SJSA1 (cell line): ENCODE results near the gene XPR1. TPM values are rescaled to one million over a fixed set of nuclear protein-coding genes. Genes with fewer than 3 reads are reported as not detected.
"Not testable (repeated sequence)": the region's sequence is repeated elsewhere in the genome, so short reads cannot be mapped to it uniquely, and the experiment has no call there.

Experiments used
- DNase-seq, 2 experiments: peaks; one replicate each; pipeline ENCODE4 v3.0.0-alpha.2; 2015 to 2020; ENCODE audit warnings: low spot score in 2 of 2, low read depth in 1 of 2
- H3K27ac ChIP-seq: fragments of 250-450 bp; sonication (Bioruptor Pico); 2 replicates; pipeline ENCODE4 v1.5.1; 2020; ENCODE audit warnings: mild to moderate bottlenecking, moderate library complexity
- H3K27me3 ChIP-seq: fragments of 250-450 bp; sonication (Bioruptor Pico); replicated peaks from 2 replicates; pipeline ENCODE4 v1.5.1; 2020; ENCODE audit warnings: mild to moderate bottlenecking, moderate library complexity
- H3K36me3 ChIP-seq: fragments of 250-450 bp; sonication (Bioruptor Pico); 2 replicates; pipeline ENCODE4 v1.5.1; 2020; ENCODE audit warnings: mild to moderate bottlenecking
- H3K4me1 ChIP-seq: fragments of 250-450 bp; sonication (Bioruptor Pico); replicated peaks from 2 replicates; pipeline ENCODE4 v1.6.1; 2021; ENCODE audit warnings: mild to moderate bottlenecking
- H3K4me3 ChIP-seq: fragments of 250-450 bp; sonication (Bioruptor Pico); 2 replicates; pipeline ENCODE4 v1.5.1; 2020; ENCODE audit warnings: mild to moderate bottlenecking
- H3K9me3 ChIP-seq: fragments of 250-450 bp; sonication (Bioruptor Pico); replicated peaks from 2 replicates; pipeline ENCODE4 v1.5.1; 2020; ENCODE audit warnings: mild to moderate bottlenecking
- total RNA-seq: library from RNA; depleted of rRNA; stranded (reverse); fragments of >200 nt; shearing (Covaris generic); gene quantifications from 2 replicates; pipeline ENCODE4 v1.2.3, GENCODE V29; 2014

Gene XPR1
- total RNA-seq, 1 experiment from 2014 or later, result 19.6 TPM

GRCh38 chr1:180841415-180841814 lies 209.6 kb downstream of the XPR1 start:
- Histone ChIP-seq H3K9me3 (no peaks in the 10 kb centered on the region), H3K27me3 (no peaks in the 10 kb centered on the region), H3K4me3 (no peak overlapping the region), H3K36me3 (no peaks in the 10 kb centered on the region), H3K27ac (no peak overlapping the region), H3K4me1 (no peaks in the 10 kb centered on the region)
- DNase-seq, result no peak

DNA sequence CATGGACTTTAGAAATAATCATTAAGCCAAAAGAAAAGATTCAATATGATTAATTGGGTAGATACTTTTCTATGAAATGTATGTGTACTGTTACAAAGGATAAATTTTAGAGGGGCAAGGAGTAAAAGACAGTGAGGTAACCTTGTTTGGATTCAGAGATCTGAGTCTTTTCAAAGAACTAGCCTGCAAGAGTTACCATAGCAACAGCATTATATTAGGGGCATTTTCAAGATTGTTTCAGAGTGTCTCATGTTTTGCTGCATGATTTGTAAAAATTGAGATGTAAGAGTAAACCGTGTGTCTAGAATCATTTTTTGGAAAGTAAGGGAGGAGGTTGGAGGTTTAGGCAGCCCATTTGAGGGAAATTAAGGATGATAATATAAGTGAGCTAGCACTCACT lies 210.2 kb downstream of the XPR1 start:
- no peak overlapping the region for H3K27ac ChIP-seq
- no peaks in the 10 kb centered on the region for H3K9me3 ChIP-seq
- H3K4me3 ChIP-seq, result no peak overlapping the region
- DNase-seq, result no peak
- no peaks in the 10 kb centered on the region for H3K27me3 ChIP-seq
- H3K4me1 ChIP-seq, result no peaks in the 10 kb centered on the region
- no peaks in the 10 kb centered on the region for H3K36me3 ChIP-seq

GRCh38 chr1:180842491-180843275 lies 210.9 kb downstream of the XPR1 start:
- DNase-seq, result no peak

DNA sequence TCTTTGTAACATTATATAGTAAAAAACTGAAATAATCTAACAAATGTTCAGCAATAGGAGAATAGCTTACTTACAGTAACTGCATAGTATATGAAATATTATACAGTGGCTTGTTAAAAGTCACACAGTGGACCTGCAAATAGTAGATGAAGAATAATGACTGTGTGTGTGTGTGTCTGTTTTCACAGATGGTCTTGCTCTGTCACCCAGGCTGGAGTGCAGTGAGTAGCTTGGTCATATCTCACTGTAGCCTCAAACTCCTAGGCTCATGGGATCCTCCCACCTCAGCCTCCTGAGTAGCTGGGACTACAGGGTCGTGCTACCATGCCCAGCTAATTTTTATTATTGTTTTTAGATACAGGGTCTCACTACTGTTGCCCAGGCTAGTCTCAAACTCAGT lies 213.5 kb downstream of the XPR1 start:
- DNase-seq, result no peak
- Histone ChIP-seq H3K27ac (no peak overlapping the region), H3K36me3 (no peaks in the 10 kb centered on the region), H3K9me3 (no peaks in the 10 kb centered on the region), H3K27me3 (no peaks in the 10 kb centered on the region), H3K4me3 (no peak overlapping the region), H3K4me1 (no peaks in the 10 kb centered on the region)

More at GRCh38 chr1:180842491-180843275, 210.9 kb downstream of the XPR1 start:
- Histone ChIP-seq H3K9me3 (no peaks in the 10 kb centered on the region), H3K4me3 (no peak overlapping the region), H3K27me3 (no peaks in the 10 kb centered on the region), H3K4me1 (no peaks in the 10 kb centered on the region), H3K36me3 (no peaks in the 10 kb centered on the region), H3K27ac (no peak overlapping the region)

DNA sequence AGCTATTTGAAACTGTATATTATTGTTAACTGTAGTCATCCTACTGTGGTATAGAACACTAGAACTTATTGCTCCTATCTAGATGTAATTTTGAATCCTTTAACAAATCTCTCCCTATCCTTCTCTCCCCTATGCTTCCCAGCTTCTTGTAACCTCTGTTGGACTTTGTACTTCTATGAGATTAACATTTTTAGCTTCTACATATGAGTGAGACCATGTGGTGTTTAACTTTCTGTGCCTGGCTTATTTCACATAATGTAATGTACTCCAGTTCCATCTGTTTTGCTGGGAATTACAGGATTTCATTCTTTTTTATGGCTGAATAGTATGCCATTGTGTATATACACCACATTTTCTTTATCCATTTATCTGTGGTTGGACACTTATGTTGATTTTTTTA lies 216.4 kb downstream of the XPR1 start:
- Histone ChIP-seq H3K4me3 (no peak overlapping the region), H3K4me1 (no peaks in the 10 kb centered on the region), H3K27me3 (no peaks in the 10 kb centered on the region), H3K36me3 (no peaks in the 10 kb centered on the region), H3K9me3 (no peaks in the 10 kb centered on the region), H3K27ac (no peak overlapping the region)
- no peak for DNase-seq

DNA sequence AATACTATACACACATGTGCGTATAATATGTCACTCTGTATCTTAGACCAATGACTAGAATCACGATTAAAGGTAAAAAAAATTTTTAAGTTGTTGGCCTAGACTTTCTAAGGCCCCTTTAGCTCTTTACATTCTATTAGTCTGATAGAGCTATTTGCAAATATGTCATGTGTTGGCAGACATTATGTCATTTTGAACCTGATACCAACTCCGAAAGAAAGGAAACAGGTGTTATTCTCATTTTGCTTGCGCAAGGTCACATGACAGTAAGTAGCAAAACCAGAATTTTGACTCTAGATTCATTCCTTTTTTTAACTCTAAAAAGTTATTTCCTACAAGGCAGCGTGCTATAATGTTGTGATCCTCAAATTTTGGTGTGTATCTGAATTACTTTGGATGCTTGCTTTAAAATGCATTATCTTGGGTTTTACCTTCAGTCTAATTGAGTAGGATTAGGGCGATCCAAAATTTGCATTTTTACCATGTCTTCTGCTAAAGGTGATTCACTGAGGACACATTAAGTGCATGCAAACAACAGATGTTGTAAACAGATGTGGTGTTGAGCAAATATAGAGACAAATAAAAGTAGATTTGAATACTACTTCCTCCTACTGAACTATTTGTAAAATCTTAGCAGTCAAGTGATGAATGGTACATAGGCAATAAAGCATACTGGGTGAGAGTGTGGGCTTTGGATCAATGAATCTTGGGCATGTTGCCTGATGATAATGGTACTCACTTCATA lies 217.4 kb downstream of the XPR1 start:
- Histone ChIP-seq H3K27ac (no peak overlapping the region), H3K27me3 (no peaks in the 10 kb centered on the region), H3K4me3 (no peak overlapping the region), H3K4me1 (no peaks in the 10 kb centered on the region), H3K36me3 (no peaks in the 10 kb centered on the region), H3K9me3 (no peaks in the 10 kb centered on the region)
- no peak for DNase-seq

DNA sequence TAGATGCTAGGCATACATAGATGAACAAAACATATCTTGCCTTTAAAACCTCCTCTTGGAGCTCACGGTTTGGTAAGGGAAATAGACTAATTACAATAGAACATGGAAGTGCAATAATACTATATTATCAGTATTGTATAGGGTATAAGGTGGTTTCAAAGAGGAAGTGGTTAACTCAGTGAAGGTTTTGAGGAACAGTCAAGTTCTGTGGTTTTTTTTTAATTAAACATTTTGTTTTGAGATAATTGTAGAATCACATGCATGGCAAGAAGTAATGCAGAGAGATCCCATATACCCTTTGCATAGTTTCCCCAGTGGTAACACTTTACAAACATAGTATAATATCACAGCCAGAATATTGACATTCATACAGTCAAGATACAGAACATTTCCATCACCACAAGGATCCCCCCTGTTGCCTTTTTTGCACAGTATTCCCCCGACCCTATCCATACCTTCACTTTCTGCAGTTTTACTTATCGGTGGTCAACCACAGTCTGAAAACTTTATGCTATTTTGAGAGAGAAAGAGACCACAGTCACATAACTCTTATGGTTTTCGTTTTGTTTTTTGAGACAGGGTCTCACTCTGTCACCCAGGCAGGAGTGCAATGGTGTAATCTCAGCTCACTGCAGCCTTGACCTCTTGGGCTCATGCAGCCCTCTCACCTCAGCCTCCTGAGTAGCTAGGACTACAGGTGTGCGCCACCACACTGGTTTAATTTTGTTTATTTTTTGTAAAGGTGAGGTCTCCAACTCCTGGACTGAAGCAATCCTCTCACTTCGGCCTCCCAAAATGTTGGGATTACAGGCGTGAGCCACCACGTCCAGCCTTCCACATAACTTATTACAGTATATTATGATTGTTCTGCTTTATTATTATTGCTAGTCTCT lies 220.4 kb downstream of the XPR1 start:
- H3K27me3 ChIP-seq, result no peaks in the 10 kb centered on the region
- H3K27ac ChIP-seq, result no peak overlapping the region

GRCh38 chr1:180854001-180854400 lies 222.2 kb downstream of the XPR1 start:
- no peak overlapping the region for H3K4me3 ChIP-seq
- DNase-seq, result no peak
- H3K27ac ChIP-seq, result no peak overlapping the region
- H3K4me1 ChIP-seq, result no peaks in the 10 kb centered on the region
- H3K27me3 ChIP-seq, result no peaks in the 10 kb centered on the region
- H3K36me3 ChIP-seq, result no peaks in the 10 kb centered on the region
- no peaks in the 10 kb centered on the region for H3K9me3 ChIP-seq

More for the DNA sequence above, 220.4 kb downstream of the XPR1 start:
- Histone ChIP-seq H3K9me3 (no peaks in the 10 kb centered on the region), H3K4me3 (no peak overlapping the region), H3K36me3 (no peaks in the 10 kb centered on the region), H3K4me1 (no peaks in the 10 kb centered on the region)
- DNase-seq, result no peak

DNA sequence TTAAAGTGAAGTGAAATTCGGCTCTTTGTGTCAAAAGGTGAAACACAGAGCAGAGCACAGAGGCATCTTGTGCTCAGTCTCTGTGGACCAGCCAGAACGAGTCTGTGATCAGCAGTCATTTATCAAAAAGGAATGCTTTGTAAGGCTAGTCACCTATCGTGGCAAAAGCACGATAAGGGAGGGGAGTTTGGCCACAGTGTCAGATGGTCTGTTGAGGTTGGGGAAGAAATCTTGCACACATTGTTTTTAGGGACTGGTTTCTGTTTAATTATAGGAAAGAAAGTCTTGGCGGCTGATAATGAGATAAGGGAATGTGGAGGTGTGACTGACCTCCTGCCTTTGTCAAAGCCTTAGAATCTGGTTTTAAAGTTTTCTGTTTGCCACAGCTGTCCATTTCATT lies 222.6 kb downstream of the XPR1 start:
- H3K36me3 ChIP-seq, result no peaks in the 10 kb centered on the region
- H3K27me3 ChIP-seq, result no peaks in the 10 kb centered on the region
- no peak overlapping the region for H3K4me3 ChIP-seq
- H3K4me1 ChIP-seq, result no peaks in the 10 kb centered on the region
- no peak for DNase-seq
- no peaks in the 10 kb centered on the region for H3K9me3 ChIP-seq
- no peak overlapping the region for H3K27ac ChIP-seq

DNA sequence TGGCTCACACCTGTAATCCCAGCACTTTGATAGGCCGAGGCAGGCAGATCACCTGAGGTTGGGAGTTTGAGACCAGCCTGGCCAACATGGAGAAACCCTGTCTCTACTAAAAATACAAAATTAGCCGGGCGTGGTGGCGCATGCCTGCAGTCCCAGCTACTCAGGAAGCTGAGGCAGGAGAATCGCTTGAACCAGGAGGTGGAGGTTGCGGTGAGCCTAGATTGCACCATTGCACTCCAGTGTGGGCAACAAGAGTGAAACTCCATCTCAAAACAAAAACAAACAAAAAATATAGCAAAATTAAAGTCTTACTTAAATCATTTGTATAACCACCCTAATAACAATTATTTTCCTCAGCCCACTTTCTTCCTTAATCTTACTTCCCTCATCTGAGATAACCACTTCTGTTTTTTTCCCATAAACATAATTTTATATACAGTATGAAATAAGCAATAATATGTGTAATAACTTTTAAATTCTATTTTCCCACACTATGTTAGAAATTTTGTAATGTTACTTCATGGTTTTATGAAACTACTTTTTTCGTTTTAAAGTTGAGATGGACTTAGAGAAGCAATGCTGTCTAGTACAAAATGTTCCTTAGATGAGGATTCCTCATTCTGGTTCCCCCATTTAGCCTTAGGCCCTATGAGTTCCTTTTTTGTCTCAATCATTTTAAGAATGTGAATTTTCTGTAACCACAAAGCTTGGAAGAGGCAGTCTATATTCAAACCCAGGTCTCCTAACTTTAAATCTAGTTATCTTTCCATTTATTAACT lies 226.3 kb downstream of the XPR1 start:
- H3K4me1 ChIP-seq, H3K27me3 ChIP-seq, H3K27ac ChIP-seq, H3K4me3 ChIP-seq, DNase-seq, H3K36me3 ChIP-seq, H3K9me3 ChIP-seq: not testable (repeated sequence)

DNA sequence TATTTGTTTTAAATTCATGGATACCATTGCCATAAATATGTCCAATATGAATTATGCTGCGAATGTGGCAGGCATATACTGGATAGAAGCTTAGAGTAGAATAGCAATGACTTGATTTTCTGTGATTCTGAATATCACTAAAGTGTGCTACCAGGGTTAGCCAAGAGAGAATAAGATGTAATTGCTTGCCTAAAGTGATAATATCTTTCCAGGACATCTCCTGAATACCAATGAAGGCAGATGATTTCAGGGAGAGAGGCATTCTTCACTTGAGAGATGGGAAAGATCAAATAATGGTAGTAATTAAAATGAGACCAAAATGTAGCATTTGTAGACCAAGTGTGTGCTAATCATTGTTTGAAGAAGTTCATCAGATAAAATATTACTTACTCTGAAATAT lies 227.5 kb downstream of the XPR1 start:
- H3K4me1 ChIP-seq, result no peaks in the 10 kb centered on the region
- H3K4me3 ChIP-seq, result no peak overlapping the region
- no peaks in the 10 kb centered on the region for H3K36me3 ChIP-seq
- H3K27me3 ChIP-seq, result no peaks in the 10 kb centered on the region
- no peaks in the 10 kb centered on the region for H3K9me3 ChIP-seq
- H3K27ac ChIP-seq, result no peak overlapping the region
- no peak for DNase-seq

DNA sequence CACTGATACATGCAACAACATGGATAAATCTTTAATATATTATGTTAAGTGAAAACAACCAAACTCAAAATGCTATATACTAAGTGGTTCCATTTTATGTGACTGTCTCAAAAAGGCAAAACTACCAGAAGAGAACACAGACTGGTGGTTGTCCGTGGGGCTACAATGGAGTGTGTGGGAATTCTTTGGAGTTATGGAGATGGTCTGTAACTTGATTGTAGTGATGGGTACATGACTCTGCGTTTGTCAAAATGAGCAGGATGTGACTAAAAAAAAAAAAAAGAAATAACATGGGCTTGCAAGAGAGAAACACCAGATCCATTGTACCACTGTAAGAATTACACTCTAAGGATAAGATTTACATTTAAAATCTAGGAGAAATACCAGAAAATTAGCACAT lies 228.7 kb downstream of the XPR1 start:
- Histone ChIP-seq H3K36me3 (no peaks in the 10 kb centered on the region), H3K27ac (no peak overlapping the region), H3K27me3 (no peaks in the 10 kb centered on the region), H3K4me1 (no peaks in the 10 kb centered on the region), H3K9me3 (no peaks in the 10 kb centered on the region), H3K4me3 (no peak overlapping the region)
- no peak for DNase-seq

DNA sequence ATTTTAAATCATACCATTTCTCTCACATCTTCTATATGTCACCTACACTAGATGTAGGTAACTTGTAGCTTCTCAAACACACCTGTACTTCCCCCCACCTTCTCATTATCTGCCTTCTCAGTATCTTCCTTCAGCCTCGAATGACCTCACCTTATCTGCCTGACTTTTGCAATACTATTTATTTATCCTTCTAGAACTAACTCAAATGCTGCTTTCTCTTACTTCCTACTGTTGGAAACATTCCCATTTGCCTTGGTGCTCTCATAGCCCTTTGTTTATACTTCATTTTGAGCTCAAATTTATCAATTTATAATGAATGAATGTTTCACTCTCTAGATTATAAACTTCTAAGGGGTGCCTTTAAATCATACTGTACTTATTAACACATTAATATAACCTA lies 230.5 kb downstream of the XPR1 start:
- DNase-seq, result no peak

More for the DNA sequence above, 230.5 kb downstream of the XPR1 start:
- H3K4me1 ChIP-seq, result no peaks in the 10 kb centered on the region
- H3K36me3 ChIP-seq, result 0 out of 2 replicates have a peak, but pooled peaks cover 2% of the 10 kb centered on the region
- no peak overlapping the region for H3K4me3 ChIP-seq
- H3K27me3 ChIP-seq, result no peaks in the 10 kb centered on the region
- no peak overlapping the region for H3K27ac ChIP-seq
- no peaks in the 10 kb centered on the region for H3K9me3 ChIP-seq
